HFF-Myc (cell line): ENCODE measurements around the gene SPTLC1.

Experiments used
- DNase-seq: peaks from one replicate; pipeline ENCODE4 v3.0.0-alpha.2; 2011; ENCODE audit warnings: low read depth; ENCODE audit errors: extremely low read depth
- H3K4me3 ChIP-seq: replicated peaks from 2 replicates; pipeline ENCODE4 v1.5.1; 2011; ENCODE audit warnings: low read depth, mild to moderate bottlenecking, control low read depth, low read length
- TF ChIP-seq, protein P1 (sequence below): IDR thresholded peaks from 2 replicates; pipeline ENCODE4 v1.5.1; 2012; ENCODE audit warnings: mild to moderate bottlenecking, low read depth, low read length, control low read depth; ENCODE audit errors: missing control alignments

SPTLC1 gene

DNA sequence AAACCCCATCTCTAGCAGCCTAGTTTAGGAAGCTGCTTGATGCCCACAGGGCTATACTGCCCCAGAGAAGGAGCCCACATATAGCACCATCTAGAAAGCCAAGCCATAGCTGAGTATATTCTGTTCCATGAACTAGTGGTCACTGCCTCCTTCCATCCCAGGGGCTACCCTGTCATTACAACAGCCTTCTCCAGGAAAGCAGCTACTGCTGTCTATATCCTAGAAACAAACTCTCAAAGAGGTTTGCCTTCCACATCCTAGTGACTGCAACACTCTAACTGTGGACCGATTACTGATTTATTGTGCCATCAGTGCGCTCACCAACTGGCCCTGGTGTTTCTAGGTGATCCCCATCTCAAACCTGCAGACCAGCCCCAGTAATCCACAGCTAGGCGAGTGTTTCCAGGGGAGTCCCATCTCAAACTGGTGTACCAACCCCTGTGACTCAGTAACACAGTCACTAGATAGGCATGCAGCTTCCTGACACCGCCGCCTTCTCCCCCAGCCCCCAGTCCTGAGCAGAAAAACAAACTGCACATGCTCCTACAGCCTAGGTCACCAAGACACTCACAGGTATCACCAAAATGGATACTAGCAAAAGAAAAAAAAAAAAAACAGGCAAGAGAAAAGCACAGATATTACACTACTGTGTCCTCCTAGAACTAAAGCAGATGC lies 14.8 kb downstream of the SPTLC1 start:
- peak; percentile 54 for DNase-seq
- H3K4me3 ChIP-seq: no peak overlapping the region
- TF ChIP-seq, protein P1, sequence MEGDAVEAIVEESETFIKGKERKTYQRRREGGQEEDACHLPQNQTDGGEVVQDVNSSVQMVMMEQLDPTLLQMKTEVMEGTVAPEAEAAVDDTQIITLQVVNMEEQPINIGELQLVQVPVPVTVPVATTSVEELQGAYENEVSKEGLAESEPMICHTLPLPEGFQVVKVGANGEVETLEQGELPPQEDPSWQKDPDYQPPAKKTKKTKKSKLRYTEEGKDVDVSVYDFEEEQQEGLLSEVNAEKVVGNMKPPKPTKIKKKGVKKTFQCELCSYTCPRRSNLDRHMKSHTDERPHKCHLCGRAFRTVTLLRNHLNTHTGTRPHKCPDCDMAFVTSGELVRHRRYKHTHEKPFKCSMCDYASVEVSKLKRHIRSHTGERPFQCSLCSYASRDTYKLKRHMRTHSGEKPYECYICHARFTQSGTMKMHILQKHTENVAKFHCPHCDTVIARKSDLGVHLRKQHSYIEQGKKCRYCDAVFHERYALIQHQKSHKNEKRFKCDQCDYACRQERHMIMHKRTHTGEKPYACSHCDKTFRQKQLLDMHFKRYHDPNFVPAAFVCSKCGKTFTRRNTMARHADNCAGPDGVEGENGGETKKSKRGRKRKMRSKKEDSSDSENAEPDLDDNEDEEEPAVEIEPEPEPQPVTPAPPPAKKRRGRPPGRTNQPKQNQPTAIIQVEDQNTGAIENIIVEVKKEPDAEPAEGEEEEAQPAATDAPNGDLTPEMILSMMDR: no peak

DNA sequence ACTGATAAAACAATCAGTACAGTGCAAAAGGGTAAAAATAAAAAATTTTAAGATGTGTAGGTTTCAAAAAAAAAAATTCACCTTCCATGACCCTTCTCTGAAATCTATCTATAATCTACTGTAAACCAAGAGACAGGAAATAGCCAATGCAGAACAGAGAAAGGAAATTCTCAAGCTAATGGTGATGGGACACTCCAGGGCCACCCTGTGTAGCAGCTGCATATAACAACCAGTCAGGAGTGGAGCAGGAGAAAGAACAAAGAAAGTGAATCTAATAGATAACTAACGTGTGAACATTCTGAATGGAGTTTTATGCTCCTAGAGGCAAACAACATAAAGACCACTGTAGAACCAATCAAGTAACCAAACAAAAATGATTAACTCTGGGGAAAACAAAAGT lies 16.6 kb downstream of the SPTLC1 start:
- DNase-seq: no peak
- TF ChIP-seq, protein P1: no peak

DNA sequence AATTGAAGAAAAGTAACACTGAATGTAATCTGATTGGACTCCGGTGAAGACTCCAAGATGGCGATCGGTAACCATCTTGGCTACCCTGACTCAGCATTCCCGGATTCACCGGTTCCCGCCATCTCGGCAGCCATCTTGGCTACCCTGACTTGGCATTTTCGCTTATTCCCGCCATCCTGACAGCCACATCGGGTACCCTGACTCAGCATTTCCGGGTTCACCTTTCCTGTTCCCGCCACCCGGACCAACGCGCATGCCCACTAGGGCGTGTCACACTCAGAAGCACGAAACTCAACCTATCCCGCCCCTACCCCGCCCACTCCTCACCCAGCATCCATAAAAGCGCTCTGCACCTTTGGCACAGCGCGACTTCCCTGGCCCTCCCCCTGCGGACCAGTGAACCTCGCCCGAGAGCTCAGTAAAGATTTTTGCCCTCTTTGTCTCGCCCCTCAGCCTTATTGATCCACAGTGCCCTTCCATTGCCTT lies 17.2 kb downstream of the SPTLC1 start:
- no peak for DNase-seq
- TF ChIP-seq, protein P1: no peak
- no peak overlapping the region for H3K4me3 ChIP-seq

More for the DNA sequence above, 16.6 kb downstream of the SPTLC1 start:
- no peak overlapping the region for H3K4me3 ChIP-seq

DNA sequence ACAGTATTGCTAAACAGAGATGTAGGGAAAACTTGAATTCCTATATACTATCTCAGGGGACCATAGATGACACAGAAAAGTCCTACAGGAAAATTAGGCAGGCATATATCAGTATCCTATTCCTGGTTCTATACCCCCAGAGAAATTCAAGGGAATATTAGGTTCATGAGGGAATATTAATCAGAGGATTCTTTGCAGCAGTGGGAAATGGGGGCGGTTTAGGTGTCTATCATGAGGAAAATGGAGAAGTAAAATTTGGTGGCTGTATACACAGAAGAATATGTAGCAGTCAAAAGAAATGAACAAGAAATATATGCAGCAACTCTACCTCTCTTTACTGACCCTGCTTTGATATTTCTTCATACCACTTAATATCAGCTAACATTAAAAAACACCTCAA lies 20.0 kb downstream of the SPTLC1 start:
- H3K4me3 ChIP-seq: no peak overlapping the region
- TF ChIP-seq, protein P1: no peak
- no peak for DNase-seq

DNA sequence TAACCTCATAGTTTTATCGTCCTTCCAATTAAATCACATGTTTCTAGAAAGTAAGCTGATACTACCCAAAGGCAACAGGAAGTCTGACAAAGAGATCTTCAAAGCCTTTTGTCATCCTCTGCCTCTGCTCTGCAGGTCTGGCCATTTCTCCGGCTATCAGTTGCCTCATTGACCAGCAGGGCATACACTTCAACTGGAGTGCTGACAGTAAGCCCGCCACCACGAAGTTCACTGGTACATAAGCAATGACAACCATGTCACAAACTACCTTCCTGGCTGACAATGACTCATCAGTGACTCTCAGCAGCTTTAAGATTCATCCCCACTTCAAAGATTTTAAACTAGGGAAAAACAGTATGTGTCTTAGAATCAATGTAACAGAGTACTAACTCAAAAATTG lies 20.6 kb downstream of the SPTLC1 start:
- TF ChIP-seq, protein P1: no peak
- H3K4me3 ChIP-seq: no peak overlapping the region
- DNase-seq: no peak

DNA sequence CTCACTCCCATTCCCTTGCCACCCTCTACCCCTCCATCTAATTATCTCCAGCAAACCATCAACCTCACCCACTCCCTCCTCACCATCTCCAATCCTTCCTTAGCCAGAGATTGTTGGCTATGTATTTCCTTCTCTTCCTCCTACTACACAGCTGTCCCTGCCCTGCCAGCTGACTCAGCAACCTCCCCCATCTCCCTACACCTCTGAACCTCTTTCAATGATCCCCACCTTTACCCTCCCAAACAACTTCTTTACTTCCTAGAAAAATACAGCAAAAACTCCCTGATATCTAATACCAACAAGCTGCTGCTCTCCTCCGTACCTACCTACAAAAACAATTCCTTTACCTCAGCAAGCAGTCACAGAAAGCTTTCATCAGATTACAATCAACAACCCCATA lies 37.3 kb downstream of the SPTLC1 start:
- TF ChIP-seq, protein P1: no peak
- no peak for DNase-seq
- no peak overlapping the region for H3K4me3 ChIP-seq

DNA sequence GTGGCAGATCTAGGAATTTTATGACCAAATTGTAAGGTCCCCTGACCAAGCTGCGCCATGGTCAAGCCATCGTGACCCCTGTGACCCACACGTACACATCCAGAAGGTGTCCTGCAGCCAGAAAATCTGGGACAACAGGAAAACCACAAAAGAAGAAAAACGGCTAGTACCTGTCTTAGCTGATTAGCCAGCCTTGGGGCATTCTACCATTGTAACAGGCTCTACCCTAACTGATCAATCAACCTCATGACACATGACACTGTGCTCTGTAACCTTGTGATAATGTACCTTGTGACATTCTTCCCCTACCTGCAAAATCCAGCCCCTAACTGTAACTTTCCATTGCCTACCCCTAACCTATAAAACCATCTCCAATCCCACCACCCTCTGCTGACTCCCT lies 43.6 kb downstream of the SPTLC1 start:
- TF ChIP-seq, protein P1: no peak
- DNase-seq: no peak
- no peak overlapping the region for H3K4me3 ChIP-seq
